GM12878 (cell line): ENCODE measurements around the gene PLPPR1. TPM values are rescaled to one million over a fixed set of nuclear protein-coding genes. Genes with fewer than 3 reads are reported as not detected.
"Not testable (repeated sequence)": the region's sequence is repeated elsewhere in the genome, so short reads cannot be mapped to it uniquely, and the experiment has no call there.

Experiments used
- ATAC-seq: fragments of 200-7000 bp; cut with Tn5 transposase; 3 replicates; pipeline ENCODE4 v1.9.1; 2020; ENCODE audit warnings: mild to moderate bottlenecking, moderate library complexity
- BruUV-seq: library from RNA; stranded (reverse); fragments of 400-500 nt; replicated peaks from 2 replicates; lab custom pipeline; 2021; lab: Mats Ljungman, UMichigan
- CTCF ChIA-PET: fragments of 300-600 bp; sonication (Branson Sonifier 250); formaldehyde crosslinking; extraction: SDS; loops from one replicate; lab custom pipeline; 2021; ENCODE audit warnings: inconsistent platforms; lab: Yijun Ruan, JAX
- POLR2A ChIA-PET: fragments of 350-600 bp; formaldehyde crosslinking; extraction: SDS; loops from one replicate; lab custom pipeline; 2021; ENCODE audit warnings: inconsistent platforms; lab: Charles Lee
- RAD21 ChIA-PET: fragments of 300-600 bp; sonication (Branson Sonifier 250); formaldehyde crosslinking; loops from one replicate; lab custom pipeline; 2023; ENCODE audit warnings: antibody characterized with exemption; ENCODE audit not compliant: unreplicated experiment; lab: Charles Lee
- SMC1A ChIA-PET: fragments of 300-600 bp; sonication (Branson Sonifier 250); formaldehyde crosslinking; loops from one replicate; lab custom pipeline; 2023; ENCODE audit not compliant: unreplicated experiment, uncharacterized antibody; lab: Charles Lee
- DNase-seq: peaks from one replicate; pipeline ENCODE4 v3.0.0-alpha.2; 2011; ENCODE audit warnings: low read depth, low spot score
- FAIRE-seq: peaks from 3 replicates; lab custom pipeline; 2011; peaks lifted over from hg19 to GRCh38; lab: Jason Lieb, UNC
- H2AFZ ChIP-seq: 2 replicates; pipeline ENCODE4 v1.6.0; 2011; ENCODE audit warnings: low read depth, low read length, control low read depth; ENCODE audit not compliant: control insufficient read depth
- H3K27ac ChIP-seq: 2 replicates; pipeline ENCODE4 v1.5.1; 2011; ENCODE audit warnings: control low read depth; ENCODE audit not compliant: control insufficient read depth, insufficient read depth
- H3K27me3 ChIP-seq, 2 experiments: replicated peaks in 1 of 2; 2 replicates each; pipeline versions ENCODE4 v1.6.0 to v1.6.1; 2011; ENCODE audit warnings: low read length in 1 of 2; ENCODE audit not compliant: control insufficient read depth in 2 of 2, insufficient read depth in 2 of 2
- H3K36me3 ChIP-seq, 2 experiments: 2 replicates each; pipeline ENCODE4 v1.5.1; 2011; ENCODE audit warnings: low read length in 1 of 2; ENCODE audit not compliant: control insufficient read depth in 2 of 2, insufficient read depth in 2 of 2
- H3K4me1 ChIP-seq: 2 replicates; pipeline ENCODE4 v1.6.1; 2011; ENCODE audit warnings: mild to moderate bottlenecking, low read length, moderate library complexity, mixed read lengths; ENCODE audit not compliant: control insufficient read depth, insufficient read depth
- H3K4me2 ChIP-seq: 2 replicates; pipeline ENCODE4 v1.6.0; 2011; ENCODE audit warnings: control low read depth; ENCODE audit not compliant: control insufficient read depth, insufficient read depth
- H3K4me3 ChIP-seq: fragments of 200-600 bp; sonication (generic); 2 replicates; pipeline ENCODE4 v1.5.1; 2016
- H3K79me2 ChIP-seq: 2 replicates; pipeline ENCODE4 v1.6.0; 2011; ENCODE audit warnings: low read length; ENCODE audit not compliant: control insufficient read depth, insufficient read depth
- H3K9ac ChIP-seq: 2 replicates; pipeline ENCODE4 v1.8.0; 2011; ENCODE audit warnings: low read length, control low read depth, mixed read lengths; ENCODE audit not compliant: control insufficient read depth, insufficient read depth
- H3K9me3 ChIP-seq: replicated peaks from 3 replicates; pipeline ENCODE4 v1.5.1; 2011; ENCODE audit warnings: mild to moderate bottlenecking, low read length; ENCODE audit not compliant: control insufficient read depth, insufficient read depth
- H4K20me1 ChIP-seq: 2 replicates; pipeline ENCODE4 v1.6.0; 2011; ENCODE audit not compliant: control insufficient read depth, insufficient read depth
- CEBPZ ChIP-seq: fragments of 150-350 bp; IDR thresholded peaks from 2 replicates; pipeline ENCODE4 v1.6.1; 2016; ENCODE audit warnings: low read depth, low read length
- WGBS: methylation state at CpG from one replicate; pipeline ENCODE4 v1.1.6; 2016; ENCODE audit warnings: low lambda C conversion rate; ENCODE audit not compliant: insufficient replicate concordance, insufficient coverage; ENCODE audit errors: missing lambda C conversion rate; 5-methylcytosine and 5-hydroxymethylcytosine counted together
- in situ Hi-C: fragments of 300-500 bp; cut with MboI; formaldehyde crosslinking; loops from 9 replicates; pipeline ENCODE4 v1.14.3; 2018; ENCODE audit warnings: mixed read lengths
- intact Hi-C: fragments of 100-400 bp; cut with micrococcal nuclease; formaldehyde crosslinking; loops from one replicate; pipeline ENCODE4 v1.14.2; 2022; ENCODE audit not compliant: unreplicated experiment
- polyA plus RNA-seq, 11 experiments: library from polyadenylated mRNA; depleted of rRNA in 4 of 11; unstranded in 6 of 11; stranded (reverse) in 5 of 11; fragments of >200 nt; fragmentation: Nextera tagmentation in 4 of 11; fragmentation: Illumina TruSeq in 1 of 11; extraction: Ambion mirVana in 4 of 11; extraction: Trizol in 1 of 11; gene quantifications; 1 replicate in 1 of 11; 2 replicates in 10 of 11; pipeline versions ENCODE4 v1.2.1 to v1.2.3, GENCODE V29; 2011 to 2016; ENCODE audit warnings: inconsistent platforms in 2 of 11, missing spikeins in 2 of 11, low read depth in 1 of 11
- total RNA-seq, 4 experiments: library from RNA; depleted of rRNA in 3 of 4; stranded (reverse); fragments of >200 nt in 3 of 4; fragmentation: Illumina TruSeq in 1 of 4; extraction: Trizol in 1 of 4; gene quantifications; 2 replicates each; pipeline versions ENCODE4 v1.2.1 to v1.2.3, GENCODE V29; 2013 to 2021

PLPPR1 gene
- total and polyA plus RNA-seq, 10 of the 15 experiments (the other 5 are each of a cell fraction or from before 2014, with no cell fraction given) = 0.69 TPM; not detected in 9

GRCh38 chr9:101275769-101276250 lies 247.3 kb downstream of the PLPPR1 start (continued):
- no peak for TF ChIP-seq CEBPZ

- H3K4me2 ChIP-seq, CTCF ChIA-PET, H3K4me3 ChIP-seq, RAD21 ChIA-PET, H3K79me2 ChIP-seq, intact Hi-C loops, H4K20me1 ChIP-seq, FAIRE-seq, SMC1A ChIA-PET, H3K9ac ChIP-seq, BruUV-seq, POLR2A ChIA-PET, H3K4me1 ChIP-seq, H3K27ac ChIP-seq, H3K36me3 ChIP-seq, in situ Hi-C loops, ATAC-seq, H3K27me3 ChIP-seq, H2AFZ ChIP-seq, DNase-seq, H3K9me3 ChIP-seq: not testable (repeated sequence)
- WGBS = 61% methylated on average over 8 of the region's 12 CpGs
Observed at GRCh38 chr9:101291043-101291442, 262.5 kb downstream of the PLPPR1 start.
